T-cell (primary cell): ENCODE results near the gene PLCL2. TPM values are rescaled to one million over a fixed set of nuclear protein-coding genes. Genes with fewer than 3 reads are reported as not detected.

Experiments used
- ATAC-seq, 4 experiments: fragments of 200-7000 bp in 3 of 4; fragments of 150-1000 bp in 1 of 4; cut with Tn5 transposase; replicated peaks in 1 of 4; 1 replicate in 3 of 4; 2 replicates in 1 of 4; pipeline ENCODE4 v1.10.0; 2021; ENCODE audit warnings: moderate library complexity in 3 of 4, mild to moderate bottlenecking in 2 of 4, moderate number of reproducible peaks in 1 of 4
- CTCF ChIA-PET, 2 donors: fragments of 300-600 bp; sonication (Branson Sonifier 250); formaldehyde crosslinking; loops; one replicate each; lab custom pipeline; 2022; ENCODE audit warnings: antibody characterized with exemption in 2 of 2; lab: Charles Lee
- POLR2A ChIA-PET, 2 donors: fragments of 300-600 bp; sonication (Branson Sonifier 250); formaldehyde crosslinking; loops; one replicate each; lab custom pipeline; 2022; ENCODE audit warnings: antibody characterized with exemption in 2 of 2; lab: Charles Lee
- DNase-seq, 35 experiments: peaks; one replicate each; pipeline versions ENCODE4 v3.0.0 to v3.0.0-alpha.2; 2013 to 2023
- H3K27ac ChIP-seq: one replicate; pipeline ENCODE4 v1.5.1; 2013; ENCODE audit warnings: low read length
- H3K27me3 ChIP-seq, 2 experiments: replicated peaks in 1 of 2; 1 replicate in 1 of 2; 2 replicates in 1 of 2; pipeline versions ENCODE4 v1.6.1 to v1.7.0; 2013; ENCODE audit warnings: low read length in 1 of 2, mixed read lengths in 1 of 2; ENCODE audit not compliant: control insufficient read depth in 2 of 2, insufficient read depth in 2 of 2; ENCODE audit errors: extremely low read depth in 1 of 2
- H3K36me3 ChIP-seq, 2 donors: 1 replicate in 1 of 2; 2 replicates in 1 of 2; pipeline versions ENCODE4 v1.6.1 to v1.7.0; 2013; ENCODE audit warnings: low read length in 1 of 2; ENCODE audit not compliant: control insufficient read depth in 2 of 2, insufficient read depth in 1 of 2; ENCODE audit errors: extremely low read depth in 1 of 2
- H3K4me1 ChIP-seq, 2 experiments: 1 replicate in 1 of 2; 2 replicates in 1 of 2; pipeline versions ENCODE4 v1.6.1 to v1.7.0; 2013; ENCODE audit warnings: low read length in 2 of 2, mixed read lengths in 1 of 2; ENCODE audit not compliant: insufficient read depth in 2 of 2, control insufficient read depth in 1 of 2; ENCODE audit errors: extremely low read depth in 1 of 2
- H3K4me3 ChIP-seq, 2 donors: 1 replicate in 1 of 2; 2 replicates in 1 of 2; pipeline versions ENCODE4 v1.5.1 to v1.7.0; 2013; ENCODE audit warnings: mild to moderate bottlenecking in 2 of 2, low read length in 1 of 2, moderate library complexity in 1 of 2; ENCODE audit not compliant: control insufficient read depth in 1 of 2; ENCODE audit errors: extremely low read depth in 1 of 2
- H3K9me3 ChIP-seq: 2 replicates; pipeline ENCODE4 v1.7.0; 2013
- H3K27ac Mint-ChIP-seq, 2 donors: one replicate each; pipeline ENCODE4 v1.8.0; 2020 to 2021; ENCODE audit warnings: mild to moderate bottlenecking in 2 of 2, mixed read lengths in 2 of 2
- H3K27me3 Mint-ChIP-seq, 2 donors: one replicate each; pipeline ENCODE4 v1.8.0; 2021 to 2022; ENCODE audit warnings: mixed read lengths in 2 of 2
- H3K36me3 Mint-ChIP-seq: one replicate; pipeline ENCODE4 v1.8.0; 2021; ENCODE audit warnings: mixed read lengths
- H3K4me1 Mint-ChIP-seq, 3 donors: one replicate each; pipeline ENCODE4 v1.8.0; 2020 to 2022; ENCODE audit warnings: mixed read lengths in 3 of 3, mild to moderate bottlenecking in 1 of 3
- H3K4me3 Mint-ChIP-seq, 3 donors: one replicate each; pipeline ENCODE4 v1.8.0; 2020 to 2022; ENCODE audit warnings: mild to moderate bottlenecking in 3 of 3, mixed read lengths in 3 of 3, moderate library complexity in 3 of 3
- H3K9me3 Mint-ChIP-seq, 3 donors: one replicate each; pipeline ENCODE4 v1.8.0; 2020 to 2022; ENCODE audit warnings: mixed read lengths in 3 of 3
- WGBS: methylation state at CpG from one replicate; pipeline ENCODE4 v1.1.5; 2013; ENCODE audit warnings: missing lambda C conversion rate; ENCODE audit not compliant: insufficient coverage; 5-methylcytosine and 5-hydroxymethylcytosine counted together
- total RNA-seq, 35 experiments: library from RNA in 6 of 35; stranded (reverse) in 6 of 35; fragments of 120-200 nt in 1 of 35; gene quantifications; one replicate each; pipeline versions ENCODE4 v1.2.1 to v1.2.4 and lab custom pipeline; 2013 to 2026

The PLCL2 gene
- total RNA-seq, 5 donors from 2014 or later (not counting 1 experiment from before 2014, with no cell fraction given) = 53.4 to 68.1 (median 60.9) TPM

DNA sequence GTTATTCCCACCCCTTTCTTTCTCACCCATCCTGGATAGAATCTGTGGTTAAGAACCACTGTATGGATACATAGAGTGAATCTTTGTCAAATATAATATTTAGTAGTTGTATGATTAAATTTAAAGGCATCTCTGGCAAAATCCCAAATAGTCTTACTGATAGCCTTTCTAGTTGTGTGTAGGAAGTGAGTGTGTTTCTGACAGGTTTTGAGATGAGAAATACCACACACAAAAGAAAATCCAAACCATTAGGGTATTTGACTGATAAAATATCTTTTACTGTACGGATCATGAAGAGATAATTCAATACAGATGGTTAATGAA, 44.7 kb upstream of the PLCL2 start:
- ChIA-PET CTCF (interaction anchor here in 1 of 2 donors (3.6 kb wide), 1 partner anchor 12 kb away, joined by 27 read pairs; no protein-coding TSS in a partner anchor), POLR2A (no interaction called here)
- Histone ChIP-seq H3K27me3 (no peaks in the 10 kb centered on the region), H3K4me3 (no peak overlapping the region), H3K27ac (no peak overlapping the region), H3K9me3 (no peaks in the 10 kb centered on the region), H3K4me1 (peaks cover 41 to 44% of the 10 kb centered on the region in 2 experiments), H3K36me3 (no peaks in the 10 kb centered on the region)
- DNase-seq = no peak
- Mint-ChIP-seq H3K27me3 (no peaks in the 10 kb centered on the region), H3K9me3 (no peaks in the 10 kb centered on the region), H3K4me1 (peaks cover 67 to 77% (median 72%) of the 10 kb centered on the region in 3 donors), H3K36me3 (no peaks in the 10 kb centered on the region), H3K4me3 (no peak overlapping the region), H3K27ac (peak overlapping the region in 1 of 2 donors; percentile 44)
- ATAC-seq = no peak
- no CpG with 5 or more reads among the region's 1 CpG for WGBS

DNA sequence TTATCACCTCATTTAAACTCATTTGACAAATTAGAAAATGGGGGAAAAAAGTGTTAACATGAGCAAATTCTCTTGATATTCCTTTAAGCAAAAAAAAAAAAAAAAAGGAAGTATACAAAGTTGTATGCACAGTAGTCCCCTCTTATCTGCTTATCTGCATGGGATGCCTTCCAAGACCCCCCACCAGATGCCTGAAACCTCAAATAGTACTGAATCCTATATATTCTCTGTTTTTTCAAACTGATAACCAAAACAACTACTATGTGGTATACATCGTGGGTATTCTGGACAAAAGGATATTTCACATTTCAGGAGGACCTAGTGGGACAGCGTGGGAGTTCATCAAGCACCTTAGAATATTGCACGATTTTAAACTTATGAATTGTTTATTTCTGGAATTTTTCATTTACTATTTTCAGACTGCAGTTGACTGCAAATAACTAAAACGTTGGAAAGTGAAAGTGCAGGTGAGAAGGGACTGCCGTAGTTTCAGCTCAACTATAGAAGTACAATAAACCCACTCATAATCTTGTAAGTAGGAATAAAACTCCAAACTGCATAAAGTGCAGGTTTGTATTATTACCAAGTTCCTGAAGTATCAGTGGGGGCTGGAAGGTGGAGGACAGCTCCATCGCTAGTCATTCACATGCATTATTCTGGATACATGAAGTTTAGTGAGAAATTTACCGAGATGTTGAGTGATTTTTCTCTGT, 43.6 kb upstream of the PLCL2 start:
- H3K36me3 Mint-ChIP-seq = no peaks in the 10 kb centered on the region
- no peaks in the 10 kb centered on the region for H3K9me3 ChIP-seq
- H3K27ac Mint-ChIP-seq = peak overlapping the region; percentile 95 to 100
- H3K27me3 ChIP-seq = no peaks in the 10 kb centered on the region
- no peaks in the 10 kb centered on the region for H3K9me3 Mint-ChIP-seq
- ChIA-PET CTCF (interaction anchor here (0.6 to 3.6 kb wide), 9 partner anchors 13 to 416 kb away, joined by 3 to 27 read pairs (median 6); partner anchors contain the start of gene PLCL2 (in 1 of the 2)), POLR2A (interaction anchor here (0.6 to 1.2 kb wide), 7 partner anchors 8 to 1900 kb away, joined by 3 to 7 read pairs (median 3); partner anchors contain the start of gene PLCL2 (in 1 of the 2))
- peak overlapping the region; percentile 68 to 83 (median 79) for H3K4me3 Mint-ChIP-seq
- no peaks in the 10 kb centered on the region for H3K36me3 ChIP-seq
- DNase-seq = peak in 1 of 35 experiments; percentile 40
- H3K4me1 ChIP-seq = peaks cover 41 to 50% of the 10 kb centered on the region in 2 experiments
- H3K4me3 ChIP-seq = peak overlapping the region; percentile 35
- WGBS = no CpG with 5 or more reads among the region's 7 CpGs
- H3K27ac ChIP-seq = peak overlapping the region; percentile 95
- H3K4me1 Mint-ChIP-seq = peaks cover 77 to 83% (median 82%) of the 10 kb centered on the region in 3 donors
- ATAC-seq = no peak
- no peaks in the 10 kb centered on the region for H3K27me3 Mint-ChIP-seq

DNA sequence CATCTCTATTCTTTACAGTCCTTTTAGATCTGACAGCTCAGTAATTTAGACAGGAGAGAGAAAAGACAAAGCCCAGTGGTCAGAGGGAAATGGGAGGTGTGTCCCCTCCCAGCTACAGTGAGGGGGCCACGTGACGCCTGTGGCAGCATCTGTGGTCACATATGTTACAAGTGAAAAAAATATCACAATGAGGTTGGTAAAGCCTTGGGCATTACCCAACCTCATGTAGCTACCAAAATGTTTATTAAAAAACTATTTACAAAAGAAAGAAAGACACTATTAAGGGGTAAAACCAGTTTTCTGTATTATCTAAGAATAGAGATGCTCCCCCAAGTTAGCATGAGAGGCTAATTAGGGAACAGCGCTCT, 42.9 kb upstream of the PLCL2 start:
- H3K27ac Mint-ChIP-seq = peak overlapping the region; percentile 95 to 100
- POLR2A ChIA-PET = interaction anchor here (0.6 to 1.2 kb wide), 7 partner anchors 8 to 1585 kb away, joined by 3 to 7 read pairs (median 3); partner anchors contain the start of gene PLCL2 (in 1 of the 2)
- H3K36me3 Mint-ChIP-seq = no peaks in the 10 kb centered on the region
- H3K9me3 ChIP-seq = no peaks in the 10 kb centered on the region
- no peaks in the 10 kb centered on the region for H3K27me3 Mint-ChIP-seq
- peaks cover 84 to 89% (median 87%) of the 10 kb centered on the region in 3 donors for H3K4me1 Mint-ChIP-seq
- H3K27ac ChIP-seq = peak overlapping the region; percentile 95
- no peaks in the 10 kb centered on the region for H3K36me3 ChIP-seq
- H3K4me1 ChIP-seq = peaks cover 43 to 56% of the 10 kb centered on the region in 2 experiments
- H3K4me3 ChIP-seq = peak overlapping the region; percentile 35
- H3K9me3 Mint-ChIP-seq = no peaks in the 10 kb centered on the region
- ATAC-seq (peak; percentile 37 to 49 (median 48)), DNase-seq (peak in 32 of 35 experiments; percentile 10 to 75 (median 39))
- H3K27me3 ChIP-seq = no peaks in the 10 kb centered on the region
- H3K4me3 Mint-ChIP-seq = peak overlapping the region; percentile 68 to 83 (median 79)
- 10% methylated on average over 1 of the region's 3 CpGs for WGBS
- CTCF ChIA-PET = interaction anchor here (0.6 to 3.6 kb wide), 8 partner anchors 13 to 310 kb away, joined by 3 to 27 read pairs (median 4); partner anchors contain the start of gene PLCL2 (in 1 of the 2)

DNA sequence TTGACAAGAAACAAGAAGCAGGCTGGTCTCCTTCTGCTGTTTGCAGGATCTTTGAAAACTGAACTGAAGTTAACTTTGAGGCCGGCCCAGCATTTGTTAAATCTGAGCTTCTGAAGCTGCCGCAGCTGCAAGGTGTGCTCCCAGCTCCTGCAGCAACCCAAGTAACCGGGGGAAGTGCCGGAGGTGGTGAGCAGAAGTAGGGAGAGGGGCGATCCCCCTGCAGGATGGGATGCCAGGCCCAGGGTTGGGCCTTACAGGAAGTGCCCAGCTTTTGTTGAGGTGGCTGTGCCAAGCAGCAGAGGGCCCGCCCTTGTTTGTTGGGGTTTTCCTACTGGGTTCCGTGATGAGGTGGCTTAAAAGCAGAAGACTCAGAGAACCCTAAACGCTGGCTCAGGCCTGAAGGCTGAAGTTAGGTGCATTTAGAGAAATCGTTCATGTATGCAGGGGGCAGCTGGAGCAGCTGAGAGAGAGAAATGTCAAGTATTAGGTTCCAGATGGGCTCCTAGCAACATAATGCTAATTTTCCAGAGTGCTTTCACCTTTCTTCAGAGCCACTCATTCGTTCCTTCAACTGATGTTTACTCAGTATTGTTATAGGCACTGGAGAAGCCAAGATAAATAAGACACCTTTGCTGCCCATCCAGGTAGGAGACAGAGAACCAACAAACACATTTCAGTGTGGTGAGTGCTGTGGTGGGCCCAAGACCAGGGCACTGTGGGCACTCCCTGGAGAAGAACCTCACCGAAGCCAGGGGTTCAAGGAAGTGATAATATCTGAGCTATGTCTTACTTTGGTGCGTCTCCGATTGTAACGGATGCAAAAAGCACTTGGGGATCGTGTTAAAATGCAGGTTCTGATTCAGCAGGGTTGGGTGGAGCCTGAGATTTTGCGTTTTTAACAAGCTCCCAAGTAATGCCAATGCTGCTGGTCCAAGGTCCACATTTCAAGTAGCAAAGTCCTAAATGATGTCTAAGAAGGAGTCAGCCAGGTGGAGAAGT, 42.2 kb upstream of the PLCL2 start:
- 1% methylated on average over 12 of the region's 16 CpGs for WGBS
- H3K36me3 Mint-ChIP-seq = no peaks in the 10 kb centered on the region
- no peaks in the 10 kb centered on the region for H3K9me3 Mint-ChIP-seq
- Histone ChIP-seq H3K36me3 (no peaks in the 10 kb centered on the region), H3K9me3 (no peaks in the 10 kb centered on the region), H3K27me3 (no peaks in the 10 kb centered on the region), H3K4me3 (peak overlapping the region; percentile 35), H3K27ac (peak overlapping the region; percentile 95), H3K4me1 (peaks cover 43 to 55% of the 10 kb centered on the region in 2 experiments)
- ChIA-PET CTCF (interaction anchor here (0.6 to 3.6 kb wide), 9 partner anchors 14 to 900 kb away, joined by 3 to 27 read pairs (median 4); partner anchors contain the start of genes PLCL2 (in 1 of the 2) and TBC1D5 (in 1 of the 2)), POLR2A (interaction anchor here (0.6 to 1.0 kb wide), 5 partner anchors 9 to 1584 kb away, joined by 3 to 5 read pairs (median 3); no protein-coding TSS in a partner anchor)
- peak; percentile 53 to 88 (median 71) for DNase-seq
- H3K27ac Mint-ChIP-seq = peak overlapping the region; percentile 95 to 100
- peak; percentile 91 to 93 (median 92) for ATAC-seq
- peak overlapping the region; percentile 68 to 83 (median 79) for H3K4me3 Mint-ChIP-seq
- peaks cover 83 to 88% (median 85%) of the 10 kb centered on the region in 3 donors for H3K4me1 Mint-ChIP-seq
- H3K27me3 Mint-ChIP-seq = no peaks in the 10 kb centered on the region

DNA sequence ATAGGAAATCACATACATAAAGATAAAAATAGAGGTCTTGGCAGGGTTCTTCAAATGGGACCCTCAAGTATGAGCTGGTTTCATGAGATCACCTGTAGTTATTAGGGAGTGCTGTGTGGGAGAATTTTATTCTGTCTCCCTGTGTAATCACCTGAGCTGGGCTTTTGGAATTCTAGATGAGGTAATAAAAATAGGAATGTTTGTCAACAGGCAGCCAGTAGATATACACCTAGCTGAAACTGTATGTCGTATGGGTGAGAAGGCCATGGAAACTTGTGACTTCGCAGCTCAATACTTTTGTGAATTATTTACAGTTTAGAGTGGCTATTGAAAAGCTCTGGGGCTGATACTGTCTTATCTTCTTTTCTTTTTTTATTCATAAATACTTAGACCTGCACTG, 40.5 kb upstream of the PLCL2 start:
- H3K27ac Mint-ChIP-seq = peak overlapping the region; percentile 95 to 100
- POLR2A ChIA-PET = interaction anchor here in 1 of 2 donors (0.6 kb wide), 1 partner anchor 537 kb away, joined by 3 read pairs; no protein-coding TSS in a partner anchor
- Histone ChIP-seq H3K9me3 (no peaks in the 10 kb centered on the region), H3K27ac (peak overlapping the region; percentile 95), H3K4me3 (no peak overlapping the region), H3K36me3 (no peaks in the 10 kb centered on the region), H3K27me3 (no peaks in the 10 kb centered on the region), H3K4me1 (peaks cover 40 to 63% of the 10 kb centered on the region in 2 experiments)
- H3K9me3 Mint-ChIP-seq = no peaks in the 10 kb centered on the region
- DNase-seq = no peak
- peaks cover 76 to 84% (median 80%) of the 10 kb centered on the region in 3 donors for H3K4me1 Mint-ChIP-seq
- ATAC-seq = no peak
- no peaks in the 10 kb centered on the region for H3K27me3 Mint-ChIP-seq
- CTCF ChIA-PET = interaction anchor here (0.5 to 2.9 kb wide), 3 partner anchors 16 to 187 kb away, joined by 4 to 20 read pairs (median 6); partner anchors contain the start of gene PLCL2 (in 1 of the 2)
- peak overlapping the region in 1 of 3 donors; percentile 83 for H3K4me3 Mint-ChIP-seq
- no CpG with 5 or more reads among the region's 2 CpGs for WGBS
- H3K36me3 Mint-ChIP-seq = no peaks in the 10 kb centered on the region
